ENCODE data around the gene HSPB7. TPM values are rescaled to one million over a fixed set of nuclear protein-coding genes. Genes with fewer than 3 reads are reported as not detected.
"Not testable (repeated sequence)": the region's sequence is repeated elsewhere in the genome, so short reads cannot be mapped to it uniquely, and the experiment has no call there.

The HSPB7 gene
- total RNA-seq, 2 donors from 2014 or later, result not detected

GRCh38 chr1:16023050-16023653, 5.3 kb upstream of the HSPB7 start:
- no peaks in the 10 kb centered on the region for H3K36me3 Mint-ChIP-seq
- no peaks in the 10 kb centered on the region for H3K9me3 Mint-ChIP-seq
- no peak overlapping the region for H3K4me3 Mint-ChIP-seq
- no peak for ATAC-seq
- H3K27ac Mint-ChIP-seq, result no peak overlapping the region
- DNase-seq (ENCODE audit: low spot score), result no peak
- peaks cover 5 to 10% of the 10 kb centered on the region in 2 donors for H3K27me3 Mint-ChIP-seq
- H3K4me1 Mint-ChIP-seq (ENCODE audit: low read depth in 2 of 2), result peaks cover 0 to under 1% of the 10 kb centered on the region in 2 donors

GRCh38 chr1:16022393-16022792, 4.5 kb upstream of the HSPB7 start:
- H3K4me3 Mint-ChIP-seq, result no peak overlapping the region
- DNase-seq (ENCODE audit: low spot score) (no peak), ATAC-seq (no peak)
- no peaks in the 10 kb centered on the region for H3K4me1 Mint-ChIP-seq (ENCODE audit: low read depth in 2 of 2)
- H3K27me3 Mint-ChIP-seq, result peaks cover 0 to 5% of the 10 kb centered on the region in 2 donors
- no peak overlapping the region for H3K27ac Mint-ChIP-seq
- H3K9me3 Mint-ChIP-seq, result no peaks in the 10 kb centered on the region
- no peaks in the 10 kb centered on the region for H3K36me3 Mint-ChIP-seq

- Mint-ChIP-seq H3K9me3 (no peaks in the 10 kb centered on the region), H3K4me1 (ENCODE audit: low read depth in 2 of 2) (no peaks in the 10 kb centered on the region), H3K27me3 (peaks cover 0 to 5% of the 10 kb centered on the region in 2 donors), H3K36me3 (no peaks in the 10 kb centered on the region), H3K27ac (no peak within 1 kb of the TSS), H3K4me3 (no peak within 1 kb of the TSS)
- ATAC-seq (no peak), DNase-seq (ENCODE audit: low spot score) (no peak)
These were observed 3.8 kb upstream of the HSPB7 start, which contains the start of gene CLCNKA for GRCh38 chr1:16021681-16022080. CLCNKA (plus strand) TSS chr1:16022036; CDS start chr1:16022620, 584 bp downstream.

- H3K36me3 Mint-ChIP-seq; ATAC-seq; H3K4me3 Mint-ChIP-seq; H3K27ac Mint-ChIP-seq; H3K4me1 Mint-ChIP-seq (ENCODE audit: low read depth in 2 of 2); H3K27me3 Mint-ChIP-seq; DNase-seq (ENCODE audit: low spot score); H3K9me3 Mint-ChIP-seq: not testable (repeated sequence)
These were observed 3.0 kb upstream of the HSPB7 start for GRCh38 chr1:16020878-16021277.

- H3K36me3 Mint-ChIP-seq, result no peaks in the 10 kb centered on the region
- H3K9me3 Mint-ChIP-seq, result no peaks in the 10 kb centered on the region
- H3K4me3 Mint-ChIP-seq, result no peak overlapping the region
- H3K27me3 Mint-ChIP-seq, result peaks cover 0 to 5% of the 10 kb centered on the region in 2 donors
- ATAC-seq (no peak), DNase-seq (ENCODE audit: low spot score) (no peak)
- H3K27ac Mint-ChIP-seq, result no peak overlapping the region
- no peaks in the 10 kb centered on the region for H3K4me1 Mint-ChIP-seq (ENCODE audit: low read depth in 2 of 2)
These were observed 2.5 kb upstream of the HSPB7 start for GRCh38 chr1:16020325-16020724.

- no peaks in the 10 kb centered on the region for H3K9me3 Mint-ChIP-seq
- H3K36me3 Mint-ChIP-seq, result no peaks in the 10 kb centered on the region
- no peak overlapping the region for H3K27ac Mint-ChIP-seq
- H3K4me3 Mint-ChIP-seq, result no peak overlapping the region
- no peaks in the 10 kb centered on the region for H3K4me1 Mint-ChIP-seq (ENCODE audit: low read depth in 2 of 2)
- ATAC-seq, result no peak
- DNase-seq (ENCODE audit: low spot score), result no peak
- peaks cover 0 to 4% of the 10 kb centered on the region in 2 donors for H3K27me3 Mint-ChIP-seq
These were observed 1.9 kb upstream of the HSPB7 start for GRCh38 chr1:16019644-16020277.

GRCh38 chr1:16018749-16019643, 1.2 kb upstream of the HSPB7 start:
- peaks cover 0 to 3% of the 10 kb centered on the region in 2 donors for H3K27me3 Mint-ChIP-seq
- no peak overlapping the region for H3K4me3 Mint-ChIP-seq
- H3K4me1 Mint-ChIP-seq (ENCODE audit: low read depth in 2 of 2), result no peaks in the 10 kb centered on the region
- no peaks in the 10 kb centered on the region for H3K36me3 Mint-ChIP-seq
- no peaks in the 10 kb centered on the region for H3K9me3 Mint-ChIP-seq
- ATAC-seq (no peak), DNase-seq (ENCODE audit: low spot score) (no peak)
- H3K27ac Mint-ChIP-seq, result no peak overlapping the region

GRCh38 chr1:16018308-16018707, 465 bp upstream of the HSPB7 start:
- DNase-seq (ENCODE audit: low spot score) (no peak), ATAC-seq (no peak)
- Mint-ChIP-seq H3K9me3 (no peaks in the 10 kb centered on the region), H3K4me1 (ENCODE audit: low read depth in 2 of 2) (no peaks in the 10 kb centered on the region), H3K27me3 (peaks cover 0 to 3% of the 10 kb centered on the region in 2 donors), H3K4me3 (no peak overlapping the region), H3K27ac (no peak overlapping the region), H3K36me3 (no peaks in the 10 kb centered on the region)

- H3K4me3 Mint-ChIP-seq, result no peak overlapping the region
- no peaks in the 10 kb centered on the region for H3K27me3 Mint-ChIP-seq
- DNase-seq (ENCODE audit: low spot score) (no peak), ATAC-seq (no peak)
- no peaks in the 10 kb centered on the region for H3K9me3 Mint-ChIP-seq
- peaks cover 0 to 3% of the 10 kb centered on the region in 2 donors for H3K4me1 Mint-ChIP-seq (ENCODE audit: low read depth in 2 of 2)
- no peaks in the 10 kb centered on the region for H3K36me3 Mint-ChIP-seq
- H3K27ac Mint-ChIP-seq, result no peak overlapping the region
These were observed 775 bp downstream of the HSPB7 start for GRCh38 chr1:16017076-16017460.

GRCh38 chr1:16015960-16016901, 1.6 kb downstream of the HSPB7 start:
- Mint-ChIP-seq H3K4me1 (ENCODE audit: low read depth in 2 of 2) (peaks cover 0 to 3% of the 10 kb centered on the region in 2 donors), H3K27ac (no peak overlapping the region), H3K9me3 (no peaks in the 10 kb centered on the region), H3K36me3 (no peaks in the 10 kb centered on the region), H3K27me3 (no peaks in the 10 kb centered on the region), H3K4me3 (no peak overlapping the region)
- no peak for DNase-seq (ENCODE audit: low spot score)
- ATAC-seq, result no peak

- Mint-ChIP-seq H3K4me3 (no peak overlapping the region), H3K27ac (no peak overlapping the region), H3K4me1 (ENCODE audit: low read depth in 2 of 2) (peaks cover 0 to 3% of the 10 kb centered on the region in 2 donors), H3K36me3 (no peaks in the 10 kb centered on the region), H3K9me3 (no peaks in the 10 kb centered on the region), H3K27me3 (peaks cover 0 to 2% of the 10 kb centered on the region in 2 donors)
- no peak for ATAC-seq
- DNase-seq (ENCODE audit: low spot score), result no peak
These were observed 2.4 kb downstream of the HSPB7 start for GRCh38 chr1:16015491-16015890.

- Mint-ChIP-seq H3K27me3 (peaks cover 0 to 2% of the 10 kb centered on the region in 2 donors), H3K9me3 (no peaks in the 10 kb centered on the region), H3K27ac (peak overlapping the region in 1 of 2 donors; percentile 47), H3K4me1 (ENCODE audit: low read depth in 2 of 2) (peaks cover 0 to 3% of the 10 kb centered on the region in 2 donors), H3K4me3 (no peak overlapping the region), H3K36me3 (no peaks in the 10 kb centered on the region)
- DNase-seq (ENCODE audit: low spot score) (no peak), ATAC-seq (no peak)
These were observed 3.0 kb downstream of the HSPB7 start for GRCh38 chr1:16014509-16015482.
